HG03139 (cell line): ENCODE results near the gene CABLES1.

Experiments
- ATAC-seq: cut with Tn5 transposase; IDR thresholded peaks from one replicate; pipeline ENCODE4 v1.9.1; 2021; ENCODE audit not compliant: unreplicated experiment

Gene CABLES1

DNA sequence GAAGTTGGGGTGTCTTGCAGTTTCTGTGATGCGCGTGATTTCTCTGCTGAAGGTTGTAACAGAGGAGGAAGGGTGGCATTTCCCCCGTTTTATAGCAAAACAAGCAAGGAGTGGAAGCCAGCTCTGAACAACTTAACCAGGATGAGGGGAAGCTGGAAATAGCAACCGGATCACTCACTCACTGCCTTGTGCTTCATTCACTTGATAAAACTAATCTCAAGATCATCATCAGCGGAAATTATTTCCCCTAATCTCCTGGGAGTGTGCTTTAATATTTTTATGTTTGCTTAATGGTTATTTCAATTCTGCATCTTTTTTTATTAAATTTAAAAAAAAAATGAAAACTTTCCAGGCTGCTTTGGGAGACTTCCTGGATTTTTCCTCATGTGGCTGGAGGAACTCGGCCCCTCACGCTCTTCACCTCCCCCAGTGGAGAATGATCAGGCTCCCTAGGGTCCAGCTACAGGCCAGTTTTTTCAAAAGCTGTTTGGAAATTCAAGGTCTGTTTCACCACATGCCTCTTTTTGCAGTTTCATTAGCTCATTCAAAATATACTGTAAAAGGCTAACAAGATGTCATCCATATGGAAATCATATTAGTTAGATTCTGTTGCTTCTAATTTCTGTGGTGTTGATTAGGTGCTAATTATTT is 31.7 kb downstream of the CABLES1 start:
- no peak for ATAC-seq

- no peak for ATAC-seq
These were observed 34.4 kb downstream of the CABLES1 start for GRCh38 chr18:23169673-23170044.

DNA sequence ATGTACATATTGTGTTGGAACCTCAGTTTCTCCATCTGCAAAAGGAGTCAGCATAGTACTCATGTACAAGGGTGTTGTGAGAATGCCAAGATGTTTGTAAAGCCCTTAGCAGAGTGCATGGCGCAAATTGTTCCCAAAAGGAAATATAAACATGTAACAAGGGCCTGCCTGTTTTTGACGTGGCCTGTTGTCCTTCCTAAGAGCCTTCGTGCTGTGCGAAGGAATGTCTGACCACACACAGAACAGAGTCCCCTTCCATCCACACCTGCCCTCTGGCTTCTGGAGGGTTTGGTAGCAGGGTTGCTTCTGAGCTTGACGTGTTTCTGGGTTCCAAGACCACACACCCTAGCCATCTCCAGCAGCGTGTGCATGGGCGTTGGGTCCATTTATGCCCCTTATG is 34.9 kb downstream of the CABLES1 start:
- no peak for ATAC-seq

DNA sequence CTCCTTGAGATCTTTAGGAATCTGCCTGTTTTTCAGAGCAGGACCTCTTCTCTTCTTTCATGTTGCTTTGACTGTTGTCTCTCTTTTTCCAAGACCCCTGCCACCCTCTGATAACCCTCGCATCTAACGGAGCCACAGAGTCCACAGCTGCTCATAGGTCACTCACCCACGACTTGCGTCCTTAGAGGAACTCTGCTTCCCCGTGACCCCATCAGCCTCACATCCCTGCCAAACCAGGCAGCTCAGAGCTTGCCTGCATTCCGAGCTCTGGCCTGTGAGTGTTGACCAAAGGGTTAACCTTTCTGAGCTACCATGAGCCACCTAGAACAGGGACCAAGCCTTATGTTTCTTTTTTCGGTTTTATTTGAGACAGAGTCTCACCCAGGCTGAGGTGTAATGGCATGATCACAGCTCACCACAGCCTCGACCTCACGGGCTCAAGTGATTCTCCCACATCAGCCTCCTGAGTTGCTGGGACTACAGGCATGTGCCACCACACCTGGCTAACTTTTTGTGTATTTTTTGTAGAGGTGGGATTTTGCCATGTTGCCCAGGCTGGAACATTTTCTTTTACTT is 36.4 kb downstream of the CABLES1 start:
- no peak for ATAC-seq

- no peak for ATAC-seq
These were observed 37.5 kb downstream of the CABLES1 start for GRCh38 chr18:23172591-23173380.

DNA sequence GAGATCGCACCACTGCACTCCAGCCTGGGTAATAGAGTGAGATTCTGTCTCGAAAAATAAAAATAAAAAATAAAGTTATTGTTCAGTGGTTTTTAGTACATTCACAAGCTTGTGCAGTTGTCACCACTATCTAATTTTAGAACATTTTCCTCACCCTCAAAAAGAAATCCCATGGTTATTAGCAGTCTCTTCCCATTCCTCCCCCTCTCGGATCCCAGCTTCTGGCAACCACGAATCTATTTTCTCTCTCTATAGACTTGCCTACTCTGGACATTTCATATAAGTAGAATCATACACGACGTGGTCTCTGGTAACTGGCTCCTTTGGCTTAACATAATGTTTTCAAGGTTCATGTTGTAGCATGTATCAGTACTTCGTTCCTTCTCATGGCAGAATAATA is 38.6 kb downstream of the CABLES1 start:
- no peak for ATAC-seq

DNA sequence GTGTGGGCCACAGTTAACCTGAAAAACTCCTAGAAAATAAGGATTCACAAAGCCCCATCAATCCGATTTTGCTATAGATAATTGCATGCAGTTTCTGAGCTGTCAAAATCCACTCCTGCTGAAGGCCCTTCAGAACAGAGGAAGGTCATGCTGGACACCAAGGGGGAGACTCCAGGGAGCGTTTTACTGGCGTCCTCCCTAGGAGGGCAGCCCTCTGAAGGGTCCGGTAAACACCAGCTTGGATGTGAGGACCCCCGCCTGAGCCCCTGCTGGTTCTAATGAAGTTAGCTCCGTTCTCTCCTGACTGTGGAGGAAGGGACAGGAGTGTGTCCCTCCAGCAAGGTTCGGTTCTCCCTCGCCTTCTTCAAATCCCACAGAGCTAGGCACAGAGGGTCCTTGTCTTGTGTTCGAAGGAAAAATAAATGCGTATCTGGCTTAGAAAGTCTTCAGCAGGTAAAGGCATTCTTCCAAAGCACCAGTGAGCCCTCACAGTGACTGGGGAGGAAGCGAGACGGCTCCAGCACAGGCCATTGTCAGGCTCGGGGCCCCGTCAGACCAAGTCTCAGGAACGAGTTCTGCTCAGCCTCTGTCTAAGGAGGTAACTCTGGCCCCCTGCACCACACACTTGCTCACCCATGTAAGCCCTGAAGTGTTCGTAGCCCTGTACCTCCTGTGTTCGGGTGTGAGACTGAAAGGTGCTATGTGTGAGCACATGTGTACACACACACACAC is 41.6 kb downstream of the CABLES1 start:
- no peak for ATAC-seq

DNA sequence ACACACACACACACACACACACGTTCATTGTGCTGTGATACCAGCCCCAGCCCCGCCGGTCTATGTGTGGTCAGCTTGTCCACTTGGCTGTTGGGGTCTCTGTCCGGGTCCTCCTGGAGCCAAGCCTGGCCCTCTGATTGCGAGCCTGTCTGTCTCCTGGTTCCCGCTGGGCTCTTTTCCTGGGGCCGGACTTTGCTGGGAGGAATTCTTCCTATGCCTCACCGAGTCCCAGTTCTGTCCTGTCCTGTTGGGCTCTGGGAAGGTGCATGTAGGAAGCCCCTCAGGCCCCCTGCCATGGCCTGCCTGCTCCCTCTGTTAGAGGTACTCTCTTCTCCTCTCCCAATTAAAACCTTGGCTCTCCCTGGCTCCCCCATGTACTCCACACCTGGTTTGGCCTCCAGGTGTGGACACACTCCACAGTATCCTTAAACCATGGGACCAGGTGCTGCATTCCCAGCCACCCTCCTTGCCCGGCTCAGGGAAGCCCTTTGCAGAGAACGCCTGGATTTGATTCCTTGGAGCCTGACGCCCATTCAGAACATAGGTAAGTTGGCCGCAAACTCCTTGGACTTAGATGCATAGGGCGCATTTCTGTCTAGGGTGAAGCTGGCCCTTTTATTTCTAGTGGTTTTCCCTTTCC is 42.3 kb downstream of the CABLES1 start:
- ATAC-seq = no peak

DNA sequence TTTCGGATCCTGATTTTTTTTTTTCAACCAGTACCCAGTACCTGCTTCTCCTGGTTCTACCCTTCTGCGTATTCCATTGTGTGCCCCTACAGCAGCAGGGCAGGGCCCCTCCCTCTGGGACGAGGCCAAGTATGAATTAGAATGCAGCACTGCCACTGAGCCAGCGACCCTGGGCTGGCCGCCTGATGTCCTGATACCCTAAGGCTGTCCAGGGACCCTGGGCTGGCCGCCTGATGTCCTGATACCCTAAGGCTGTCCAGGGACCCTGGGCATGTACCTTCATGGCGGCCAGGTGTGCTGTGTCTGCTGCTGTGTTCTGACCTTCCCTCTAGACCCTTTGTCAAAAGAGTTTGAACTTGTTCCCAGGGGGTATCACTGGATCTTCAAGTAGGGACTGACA is 42.9 kb downstream of the CABLES1 start:
- no peak for ATAC-seq

GRCh38 chr18:23178661-23179081 is 43.4 kb downstream of the CABLES1 start:
- ATAC-seq = no peak

GRCh38 chr18:23179416-23179815 is 44.1 kb downstream of the CABLES1 start:
- no peak for ATAC-seq

- ATAC-seq = no peak
These were observed 46.3 kb downstream of the CABLES1 start for GRCh38 chr18:23181547-23181946.

- ATAC-seq = no peak
These were observed 47.3 kb downstream of the CABLES1 start for GRCh38 chr18:23182606-23183005.

- no peak for ATAC-seq
These were observed 48.3 kb downstream of the CABLES1 start for GRCh38 chr18:23183411-23184150.

DNA sequence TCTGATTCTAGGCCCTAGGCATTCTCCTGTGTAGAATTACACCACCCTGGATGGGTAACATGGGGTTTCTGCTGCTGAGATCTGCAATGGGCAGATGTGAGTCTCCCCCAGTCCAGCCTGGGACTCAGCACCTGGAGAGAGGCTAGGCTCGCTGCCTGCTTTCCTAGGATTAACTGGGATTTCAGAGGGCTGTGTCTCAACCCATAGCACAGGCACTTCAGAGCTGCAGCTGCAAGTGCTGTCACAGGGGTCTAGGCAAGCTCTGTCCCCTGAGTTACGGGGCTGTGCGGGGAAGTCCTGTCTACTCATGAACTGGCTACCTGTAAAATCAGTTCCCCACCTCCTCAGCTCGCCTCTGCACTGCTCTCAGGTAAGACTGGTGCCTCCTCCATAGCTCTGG is 51.5 kb downstream of the CABLES1 start:
- ATAC-seq = no peak

GRCh38 chr18:23188068-23188760 is 52.9 kb downstream of the CABLES1 start:
- ATAC-seq = no peak

DNA sequence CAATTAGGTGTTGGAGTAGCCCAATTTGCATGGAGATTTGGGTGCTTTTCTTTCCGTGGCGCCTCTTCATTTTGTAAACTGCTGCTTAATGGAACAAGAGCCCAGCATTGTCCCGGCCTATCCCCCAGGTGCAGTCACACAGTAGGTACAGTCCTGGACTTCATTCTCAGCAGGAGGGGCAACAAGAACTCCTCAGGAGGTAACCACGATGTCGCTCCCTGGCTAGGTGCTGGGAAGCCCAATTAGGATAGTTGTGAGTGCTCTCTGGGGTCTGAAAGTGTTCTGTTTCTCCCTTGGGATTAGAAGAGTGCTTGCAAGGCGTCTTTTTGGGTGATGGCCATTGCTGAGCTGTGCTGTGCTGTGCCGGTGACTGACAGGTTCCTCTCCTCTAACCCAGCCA is 53.8 kb downstream of the CABLES1 start:
- ATAC-seq = no peak

DNA sequence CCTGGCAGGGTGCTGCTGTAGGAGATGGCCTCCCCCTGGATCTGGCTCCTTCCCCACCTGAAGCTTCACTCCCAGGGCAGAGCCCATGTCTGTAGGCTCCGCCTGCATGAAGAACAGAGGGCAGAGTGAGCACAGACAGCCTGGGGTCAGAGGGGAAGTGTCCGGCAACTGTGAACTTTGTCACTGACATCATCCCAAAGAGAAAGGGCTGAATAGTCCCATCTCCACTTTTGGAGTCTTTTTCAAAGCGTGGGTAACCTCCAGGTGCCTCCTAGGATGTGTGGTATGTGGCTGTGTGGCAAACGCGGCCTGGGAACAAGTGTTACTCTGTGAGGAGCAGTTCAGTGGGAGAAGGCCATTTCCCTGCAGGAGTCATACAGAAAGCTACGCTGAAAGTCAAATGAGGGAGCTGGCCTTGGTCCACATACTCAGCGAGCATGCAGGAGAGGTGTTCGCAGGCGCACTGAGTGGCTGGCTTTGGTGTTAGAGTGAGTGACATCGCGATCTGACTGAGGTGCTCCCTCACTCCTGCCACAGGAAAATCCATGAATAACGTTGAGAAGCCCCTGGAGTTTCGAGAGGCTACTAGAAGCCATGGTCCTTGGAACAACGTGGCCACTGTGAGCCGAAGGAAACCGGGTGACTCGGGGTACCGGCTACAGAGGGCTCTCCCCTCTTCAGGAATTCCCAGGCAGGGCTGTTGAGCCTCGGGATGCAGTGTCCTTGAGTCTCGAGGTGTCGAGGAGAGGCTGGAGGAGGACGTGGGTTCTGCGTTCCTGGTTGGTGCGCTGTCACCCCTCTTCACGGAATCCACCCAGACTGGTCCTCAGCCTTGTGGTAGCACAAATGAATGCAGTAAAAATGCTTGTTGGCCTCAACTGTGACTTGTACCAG is 54.7 kb downstream of the CABLES1 start:
- no peak for ATAC-seq

DNA sequence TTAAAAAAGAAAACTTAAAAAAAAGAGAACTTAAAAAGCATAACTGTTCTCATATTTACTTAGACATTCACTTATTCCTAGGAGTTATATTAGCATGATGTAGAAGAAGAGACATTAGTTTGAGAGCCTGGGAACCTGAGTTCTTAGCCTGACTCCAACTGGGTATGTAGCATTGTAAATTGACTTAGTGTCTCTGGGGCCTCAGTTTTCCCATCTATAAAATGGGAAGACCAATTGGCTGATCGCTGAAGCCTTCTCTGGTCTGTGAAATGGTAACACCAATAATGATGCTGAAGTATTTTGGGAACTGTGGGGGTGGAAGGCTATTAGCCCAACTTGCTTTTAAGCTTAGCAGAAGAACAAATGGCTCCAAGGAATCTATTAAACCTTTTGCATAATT is 55.9 kb downstream of the CABLES1 start:
- no peak for ATAC-seq
